T-helper 2 cell (primary cell): ENCODE measurements around the gene ANO2.

Experiments
- DNase-seq, 5 experiments: peaks; one replicate each; pipeline versions ENCODE4 v3.0.0 to v3.0.0-alpha.2; 2012 to 2022

ANO2 gene

GRCh38 chr12:5524769-5525436, 420.2 kb downstream of the ANO2 start:
- no peak for DNase-seq

GRCh38 chr12:5524116-5524768, 420.8 kb downstream of the ANO2 start:
- DNase-seq, result no peak

- DNase-seq, result no peak
Measured at GRCh38 chr12:5523396-5524115, 421.5 kb downstream of the ANO2 start.

GRCh38 chr12:5522432-5523335, 422.4 kb downstream of the ANO2 start:
- no peak for DNase-seq

- no peak for DNase-seq
Measured at GRCh38 chr12:5521456-5522325, 423.4 kb downstream of the ANO2 start.

- no peak for DNase-seq
Measured at GRCh38 chr12:5520831-5521230, 424.2 kb downstream of the ANO2 start.

GRCh38 chr12:5520037-5520436, 425.0 kb downstream of the ANO2 start:
- no peak for DNase-seq

- DNase-seq, result no peak
Measured at GRCh38 chr12:5518584-5519365, 426.3 kb downstream of the ANO2 start.

- no peak for DNase-seq
Measured at GRCh38 chr12:5516371-5517241, 428.5 kb downstream of the ANO2 start.

- DNase-seq, result no peak
Measured at GRCh38 chr12:5515458-5515857, 429.6 kb downstream of the ANO2 start.

- DNase-seq, result no peak
Measured at GRCh38 chr12:5514545-5514944, 430.5 kb downstream of the ANO2 start.

GRCh38 chr12:5514016-5514415, 431.0 kb downstream of the ANO2 start:
- DNase-seq, result no peak

- no peak for DNase-seq
Measured at GRCh38 chr12:5513406-5513805, 431.7 kb downstream of the ANO2 start.
